DND-41 (cell line): ENCODE measurements around the gene PRKCA.
"Not testable (repeated sequence)": the region's sequence is repeated elsewhere in the genome, so short reads cannot be mapped to it uniquely, and the experiment has no call there.

Experiments
- ATAC-seq: fragments of 200-7000 bp; cut with Tn5 transposase; 3 replicates; pipeline ENCODE4 v1.9.1; 2021; ENCODE audit warnings: low read depth; ENCODE audit not compliant: insufficient read depth
- DNase-seq: peaks from one replicate; pipeline ENCODE4 v3.0.0-alpha.2; 2020
- H2AFZ ChIP-seq: 2 replicates; pipeline ENCODE4 v1.6.0; 2012; ENCODE audit warnings: low read depth, low read length
- H3K27ac ChIP-seq: 2 replicates; pipeline ENCODE4 v1.5.1; 2012; ENCODE audit warnings: low read length, inconsistent platforms
- H3K27me3 ChIP-seq: fragments of 200-600 bp; sonication (generic); 2 replicates; pipeline ENCODE4 v1.6.0; 2012; ENCODE audit warnings: low read length, mild to moderate bottlenecking, inconsistent platforms; ENCODE audit not compliant: insufficient read depth, poor library complexity
- H3K36me3 ChIP-seq: 2 replicates; pipeline ENCODE4 v1.5.1; 2012; ENCODE audit warnings: low read length, inconsistent platforms; ENCODE audit not compliant: insufficient read depth
- H3K4me1 ChIP-seq: 2 replicates; pipeline ENCODE4 v1.5.1; 2012; ENCODE audit warnings: mild to moderate bottlenecking, low read length; ENCODE audit not compliant: insufficient read depth
- H3K4me2 ChIP-seq: 2 replicates; pipeline ENCODE4 v1.6.0; 2012; ENCODE audit warnings: mild to moderate bottlenecking, moderate library complexity, low read length, inconsistent platforms; ENCODE audit not compliant: insufficient read depth
- H3K4me3 ChIP-seq, 2 experiments: fragments of 200-600 bp in 1 of 2; shearing (Covaris generic) in 1 of 2; 2 replicates each; pipeline ENCODE4 v1.5.1; 2012 to 2016; ENCODE audit warnings: inconsistent platforms in 2 of 2, low read length in 2 of 2, mild to moderate bottlenecking in 2 of 2, low read depth in 1 of 2, moderate library complexity in 1 of 2
- H3K79me2 ChIP-seq: 2 replicates; pipeline ENCODE4 v1.6.0; 2012; ENCODE audit warnings: low read length, inconsistent platforms; ENCODE audit not compliant: insufficient read depth
- H3K9ac ChIP-seq: 2 replicates; pipeline ENCODE4 v1.6.0; 2012; ENCODE audit warnings: low read depth, mild to moderate bottlenecking, inconsistent platforms, low read length, moderate library complexity
- H3K9me3 ChIP-seq: 2 replicates; pipeline ENCODE4 v1.5.1; 2012; ENCODE audit warnings: low read length, moderate library complexity, mild to moderate bottlenecking, inconsistent platforms; ENCODE audit not compliant: insufficient read depth, severe bottlenecking
- H4K20me1 ChIP-seq: 2 replicates; pipeline ENCODE4 v1.6.0; 2012; ENCODE audit warnings: low read length; ENCODE audit not compliant: insufficient read depth
- CTCF ChIP-seq: IDR thresholded peaks from 2 replicates; pipeline ENCODE4 v1.5.1; 2012; ENCODE audit warnings: borderline replicate concordance, low read length, moderate library complexity, mild to moderate bottlenecking; ENCODE audit not compliant: poor library complexity, severe bottlenecking; ENCODE audit errors: extremely low read depth
- EZH2 ChIP-seq: IDR thresholded peaks from 3 replicates; pipeline ENCODE4 v1.6.1; 2012; ENCODE audit warnings: borderline replicate concordance, low read depth, mild to moderate bottlenecking, moderate library complexity, low read length, inconsistent platforms; ENCODE audit not compliant: severe bottlenecking

PRKCA gene

GRCh38 chr17:66724581-66725341, 422.3 kb downstream of the PRKCA start:
- Histone ChIP-seq H3K27me3 (no peaks in the 10 kb centered on the region), H3K9me3 (no peaks in the 10 kb centered on the region), H3K27ac (no peak overlapping the region), H3K4me1 (no peaks in the 10 kb centered on the region), H4K20me1 (peaks cover 5% of the 10 kb centered on the region; the same call in 1 of the 2 replicates), H3K36me3 (no peaks in the 10 kb centered on the region), H3K4me2 (no peak overlapping the region), H2AFZ (no peak overlapping the region), H3K4me3 (no peak overlapping the region), H3K9ac (no peak overlapping the region), H3K79me2 (no peaks in the 10 kb centered on the region)
- no peak for TF ChIP-seq CTCF
- TF ChIP-seq EZH2 = no peak
- DNase-seq = no peak
- ATAC-seq = no peak

DNA sequence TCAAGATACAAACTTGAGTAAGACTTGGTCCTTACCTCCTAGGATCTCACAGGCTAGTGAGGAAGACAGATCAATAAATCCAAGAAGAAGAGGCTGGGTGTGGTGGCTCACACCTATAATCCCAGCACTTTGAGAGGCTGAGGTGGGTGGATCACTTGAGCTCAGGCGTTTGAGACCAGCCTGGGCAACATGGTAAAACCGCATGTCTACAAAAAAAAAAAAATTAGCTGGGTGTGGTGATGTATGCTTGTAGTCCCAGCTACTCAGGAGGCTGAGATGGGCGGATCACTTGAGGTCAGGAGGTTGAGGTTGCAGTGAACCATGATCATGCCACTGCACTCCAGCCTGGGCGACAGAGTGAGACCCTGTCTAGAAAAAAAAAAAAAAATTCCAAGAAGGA, 423.0 kb downstream of the PRKCA start:
- not testable (repeated sequence) for H3K79me2 ChIP-seq, H3K9me3 ChIP-seq, H3K27me3 ChIP-seq, ATAC-seq, H3K4me2 ChIP-seq, H3K9ac ChIP-seq, H3K4me1 ChIP-seq, H4K20me1 ChIP-seq, H2AFZ ChIP-seq, DNase-seq, H3K36me3 ChIP-seq, H3K27ac ChIP-seq, H3K4me3 ChIP-seq

DNA sequence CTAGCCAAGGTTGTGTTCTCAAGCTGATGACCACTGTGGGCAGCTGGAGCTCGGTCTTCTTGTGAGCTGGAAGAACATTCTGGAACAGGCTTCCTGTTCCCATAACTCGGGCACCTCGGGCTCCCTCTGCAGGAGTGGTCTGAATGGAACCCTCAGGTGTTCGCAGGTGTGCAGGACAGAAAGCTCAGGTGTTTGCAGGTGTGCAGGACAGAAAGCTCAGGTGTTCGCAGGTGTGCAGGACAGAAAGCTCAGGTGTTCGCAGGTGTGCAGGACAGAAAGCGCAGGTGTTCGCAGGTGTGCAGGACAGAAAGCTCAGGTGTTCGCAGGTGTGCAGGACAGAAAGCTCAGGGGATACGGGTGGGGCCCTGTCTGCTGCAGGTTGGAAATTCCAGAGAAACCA, 423.5 kb downstream of the PRKCA start:
- Histone ChIP-seq H3K36me3 (no peaks in the 10 kb centered on the region), H4K20me1 (peaks cover 5% of the 10 kb centered on the region; the same call in 1 of the 2 replicates), H3K4me3 (no peak overlapping the region), H3K27me3 (no peaks in the 10 kb centered on the region), H3K4me2 (no peak overlapping the region), H3K9me3 (no peaks in the 10 kb centered on the region), H3K9ac (no peak overlapping the region), H3K27ac (no peak overlapping the region), H2AFZ (no peak overlapping the region), H3K4me1 (no peaks in the 10 kb centered on the region), H3K79me2 (no peaks in the 10 kb centered on the region)
- no peak for DNase-seq
- ATAC-seq = no peak
- TF ChIP-seq CTCF (no peak), EZH2 (no peak)

GRCh38 chr17:66726371-66726770, 424.0 kb downstream of the PRKCA start:
- Histone ChIP-seq H3K79me2 (no peaks in the 10 kb centered on the region), H3K9me3 (no peaks in the 10 kb centered on the region), H3K4me2 (no peak overlapping the region), H3K4me3 (no peak overlapping the region), H3K36me3 (no peaks in the 10 kb centered on the region), H3K27me3 (no peaks in the 10 kb centered on the region), H3K27ac (no peak overlapping the region), H4K20me1 (peaks cover 5% of the 10 kb centered on the region; the same call in 1 of the 2 replicates), H3K4me1 (no peaks in the 10 kb centered on the region), H3K9ac (no peak overlapping the region), H2AFZ (no peak overlapping the region)
- TF ChIP-seq CTCF = no peak
- no peak for TF ChIP-seq EZH2
- no peak for DNase-seq
- ATAC-seq = no peak
